ENCODE data around the gene ITPRID1.

ITPRID1 gene

GRCh38 chr7:31651234-31652062 is 137.6 kb downstream of the ITPRID1 start:
- H3K27ac ChIP-seq = no peak overlapping the region
- TF ChIP-seq, protein P1, sequence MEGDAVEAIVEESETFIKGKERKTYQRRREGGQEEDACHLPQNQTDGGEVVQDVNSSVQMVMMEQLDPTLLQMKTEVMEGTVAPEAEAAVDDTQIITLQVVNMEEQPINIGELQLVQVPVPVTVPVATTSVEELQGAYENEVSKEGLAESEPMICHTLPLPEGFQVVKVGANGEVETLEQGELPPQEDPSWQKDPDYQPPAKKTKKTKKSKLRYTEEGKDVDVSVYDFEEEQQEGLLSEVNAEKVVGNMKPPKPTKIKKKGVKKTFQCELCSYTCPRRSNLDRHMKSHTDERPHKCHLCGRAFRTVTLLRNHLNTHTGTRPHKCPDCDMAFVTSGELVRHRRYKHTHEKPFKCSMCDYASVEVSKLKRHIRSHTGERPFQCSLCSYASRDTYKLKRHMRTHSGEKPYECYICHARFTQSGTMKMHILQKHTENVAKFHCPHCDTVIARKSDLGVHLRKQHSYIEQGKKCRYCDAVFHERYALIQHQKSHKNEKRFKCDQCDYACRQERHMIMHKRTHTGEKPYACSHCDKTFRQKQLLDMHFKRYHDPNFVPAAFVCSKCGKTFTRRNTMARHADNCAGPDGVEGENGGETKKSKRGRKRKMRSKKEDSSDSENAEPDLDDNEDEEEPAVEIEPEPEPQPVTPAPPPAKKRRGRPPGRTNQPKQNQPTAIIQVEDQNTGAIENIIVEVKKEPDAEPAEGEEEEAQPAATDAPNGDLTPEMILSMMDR (IDR thresholded peaks at IDR 0.05) = no peak
- no peak for TF ChIP-seq ZFX (IDR thresholded peaks at IDR 0.05; ENCODE audit: borderline replicate concordance)

DNA sequence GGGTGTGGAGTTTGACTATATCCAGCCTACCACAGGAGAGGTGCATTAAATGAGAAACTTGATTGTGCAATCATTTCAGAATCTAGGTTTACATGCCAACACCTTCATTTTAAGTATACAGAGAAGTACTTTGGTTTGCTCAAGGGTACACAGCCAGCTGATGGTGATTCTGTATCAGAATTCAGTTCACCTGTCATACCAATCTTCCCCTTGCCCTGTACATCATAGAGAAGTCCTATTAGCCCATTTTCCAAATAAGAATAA is 138.1 kb downstream of the ITPRID1 start:
- no peak for TF ChIP-seq ZFX (IDR thresholded peaks at IDR 0.05; ENCODE audit: borderline replicate concordance)
- TF ChIP-seq, protein P1 (IDR thresholded peaks at IDR 0.05) = no peak
- no peak overlapping the region for H3K27ac ChIP-seq

GRCh38 chr7:31663072-31663471 is 149.2 kb downstream of the ITPRID1 start:
- no peak for TF ChIP-seq ZFX (IDR thresholded peaks at IDR 0.05; ENCODE audit: borderline replicate concordance)
- TF ChIP-seq, protein P1 (IDR thresholded peaks at IDR 0.05) = no peak
- no peak overlapping the region for H3K27ac ChIP-seq

GRCh38 chr7:31664890-31665289 is 151.0 kb downstream of the ITPRID1 start:
- TF ChIP-seq, protein P1 (IDR thresholded peaks at IDR 0.05) = no peak
- no peak for TF ChIP-seq ZFX (IDR thresholded peaks at IDR 0.05; ENCODE audit: borderline replicate concordance)
- no peak overlapping the region for H3K27ac ChIP-seq

GRCh38 chr7:31665546-31665945 is 151.7 kb downstream of the ITPRID1 start:
- no peak overlapping the region for H3K27ac ChIP-seq
- TF ChIP-seq, protein P1 (IDR thresholded peaks at IDR 0.05) = no peak
- TF ChIP-seq ZFX (IDR thresholded peaks at IDR 0.05; ENCODE audit: borderline replicate concordance) = no peak

- TF ChIP-seq ZFX (IDR thresholded peaks at IDR 0.05; ENCODE audit: borderline replicate concordance) = no peak
- TF ChIP-seq, protein P1 (IDR thresholded peaks at IDR 0.05) = no peak
Measured at GRCh38 chr7:31669461-31669860, 155.6 kb downstream of the ITPRID1 start.

DNA sequence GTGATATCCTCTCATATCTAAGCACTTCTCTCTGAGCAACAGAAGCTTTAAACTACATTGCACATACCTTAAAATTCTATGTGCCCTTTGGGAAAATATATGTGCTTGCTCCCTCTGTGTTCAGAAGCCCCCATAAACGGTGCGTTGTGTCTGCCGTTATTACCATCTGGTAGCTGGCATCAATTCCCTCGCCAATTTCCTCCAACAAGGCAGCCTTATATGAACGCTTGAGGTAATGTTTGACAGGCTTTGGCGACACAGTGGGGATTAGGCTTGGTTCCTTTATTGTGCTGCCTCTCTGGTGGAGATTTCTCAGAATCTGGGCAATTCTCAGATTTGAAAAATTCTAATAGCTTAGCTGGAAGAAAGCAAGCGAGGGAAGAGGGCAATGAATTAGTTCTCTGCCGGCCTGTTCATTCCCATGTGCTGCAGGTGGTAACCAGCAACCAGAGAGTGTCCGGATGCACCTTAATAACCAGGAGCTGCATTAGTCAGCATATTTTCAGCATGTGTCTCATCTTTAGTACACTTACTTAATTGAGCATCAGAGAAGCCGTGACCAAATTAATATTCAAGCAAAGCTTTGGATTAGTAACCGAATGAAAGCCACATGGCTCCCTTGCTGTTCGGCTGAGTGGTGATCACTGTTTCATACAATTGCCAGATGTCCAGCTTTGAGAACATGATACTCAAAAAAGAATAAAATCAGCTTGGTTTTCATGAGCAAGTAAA is 165.8 kb downstream of the ITPRID1 start:
- TF ChIP-seq, protein P1 (IDR thresholded peaks at IDR 0.05) = no peak
- no peak for TF ChIP-seq ZFX (IDR thresholded peaks at IDR 0.05; ENCODE audit: borderline replicate concordance)
- H3K27ac ChIP-seq = no peak overlapping the region

More at GRCh38 chr7:31669461-31669860, 155.6 kb downstream of the ITPRID1 start:
- H3K27ac ChIP-seq = no peak overlapping the region
